Colon (tissue), 2 donors: ENCODE measurements around the gene TOMM6.

Source experiments
- FAIRE-seq: peaks from 2 replicates; lab custom pipeline; 2012; peaks lifted over from hg19 to GRCh38; lab: Jason Lieb, UNC
- donor health status: control.
- donor health status: control.

TOMM6 gene

GRCh38 chr6:41824571-41825569 is 37.4 kb downstream of the TOMM6 start:
- no peak for FAIRE-seq

- no peak for FAIRE-seq
These were observed 39.0 kb downstream of the TOMM6 start for GRCh38 chr6:41826343-41827022.

- FAIRE-seq, result no peak
These were observed 44.8 kb downstream of the TOMM6 start for GRCh38 chr6:41832263-41832662.

GRCh38 chr6:41836022-41836659 is 48.6 kb downstream of the TOMM6 start:
- FAIRE-seq, result no peak

GRCh38 chr6:41836660-41837052 is 49.2 kb downstream of the TOMM6 start:
- no peak for FAIRE-seq
